ENCODE data around the gene STARD5.

Gene STARD5

GRCh38 chr15:81301815-81302399, 22.0 kb downstream of the STARD5 start:
- DNase-seq (ENCODE audit: low read depth) = no peak
- no peak for TF ChIP-seq CTCF (IDR thresholded peaks at IDR 0.05; ENCODE audit: control insufficient read depth, insufficient read depth, low read depth, low read length, missing control alignments)
- no peak overlapping the region for H3K4me3 ChIP-seq (ENCODE audit: control insufficient read depth, low read depth, low read length)

GRCh38 chr15:81301385-81301784, 22.6 kb downstream of the STARD5 start:
- H3K4me3 ChIP-seq (ENCODE audit: control insufficient read depth, low read depth, low read length) = no peak overlapping the region
- no peak for TF ChIP-seq CTCF (IDR thresholded peaks at IDR 0.05; ENCODE audit: control insufficient read depth, insufficient read depth, low read depth, low read length, missing control alignments)
- DNase-seq (ENCODE audit: low read depth) = no peak

GRCh38 chr15:81299630-81300273, 24.2 kb downstream of the STARD5 start:
- DNase-seq (ENCODE audit: low read depth) = no peak
- no peak overlapping the region for H3K4me3 ChIP-seq (ENCODE audit: control insufficient read depth, low read depth, low read length)
- TF ChIP-seq CTCF (IDR thresholded peaks at IDR 0.05; ENCODE audit: control insufficient read depth, insufficient read depth, low read depth, low read length, missing control alignments) = no peak

GRCh38 chr15:81299156-81299555, 24.8 kb downstream of the STARD5 start:
- TF ChIP-seq CTCF (IDR thresholded peaks at IDR 0.05; ENCODE audit: control insufficient read depth, insufficient read depth, low read depth, low read length, missing control alignments) = no peak
- no peak overlapping the region for H3K4me3 ChIP-seq (ENCODE audit: control insufficient read depth, low read depth, low read length)
- no peak for DNase-seq (ENCODE audit: low read depth)

- DNase-seq (ENCODE audit: low read depth) = no peak
- TF ChIP-seq CTCF (IDR thresholded peaks at IDR 0.05; ENCODE audit: control insufficient read depth, insufficient read depth, low read depth, low read length, missing control alignments) = no peak
- no peak overlapping the region for H3K4me3 ChIP-seq (ENCODE audit: control insufficient read depth, low read depth, low read length)
These were observed 25.3 kb downstream of the STARD5 start for GRCh38 chr15:81298611-81299010.

- H3K4me3 ChIP-seq (ENCODE audit: control insufficient read depth, low read depth, low read length) = no peak overlapping the region
- TF ChIP-seq CTCF (IDR thresholded peaks at IDR 0.05; ENCODE audit: control insufficient read depth, insufficient read depth, low read depth, low read length, missing control alignments) = no peak
- DNase-seq (ENCODE audit: low read depth) = no peak
These were observed 26.1 kb downstream of the STARD5 start for GRCh38 chr15:81297603-81298575.

Measured in AG09309 (cell line).